Sigmoid colon (tissue), 7 donors: ENCODE results near the gene TMEFF2. TPM values are rescaled to one million over a fixed set of nuclear protein-coding genes. Genes with fewer than 3 reads are reported as not detected.

Experiments
- DNase-seq: peaks from one replicate; pipeline ENCODE4 v3.0.0-alpha.2; 2019
- H3K27ac ChIP-seq, 4 donors: fragments of 200-600 bp; sonication (generic); one replicate each; pipeline ENCODE4 v1.5.1; 2016 to 2019; ENCODE audit warnings: mild to moderate bottlenecking in 1 of 4
- H3K27me3 ChIP-seq, 3 donors: fragments of 200-600 bp; sonication (generic); one replicate each; pipeline ENCODE4 v1.5.1; 2019; ENCODE audit warnings: mild to moderate bottlenecking in 1 of 3
- H3K36me3 ChIP-seq, 4 donors: fragments of 200-600 bp; sonication (generic); one replicate each; pipeline ENCODE4 v1.5.1; 2016 to 2019
- H3K4me1 ChIP-seq, 4 donors: fragments of 200-600 bp; sonication (generic); one replicate each; pipeline ENCODE4 v1.5.1; 2017 to 2019
- H3K4me3 ChIP-seq, 4 donors: fragments of 200-600 bp; sonication (generic); one replicate each; pipeline ENCODE4 v1.5.1; 2017 to 2019; ENCODE audit warnings: mild to moderate bottlenecking in 2 of 4, moderate library complexity in 1 of 4
- H3K9me3 ChIP-seq, 4 donors: fragments of 200-600 bp in 3 of 4; sonication (generic) in 3 of 4; one replicate each; pipeline versions ENCODE4 v1.5.1 to v1.6.1; 2013 to 2019
- EP300 ChIP-seq, 4 donors: sonication (generic); formaldehyde crosslinking; IDR thresholded peaks; one replicate each; pipeline ENCODE4 v1.6.1; 2017; ENCODE audit warnings: antibody characterized with exemption in 4 of 4
- POLR2A ChIP-seq, 2 donors: fragments of 450-650 bp; IDR thresholded peaks; one replicate each; pipeline ENCODE4 v1.6.1; 2016; ENCODE audit warnings: antibody characterized with exemption in 2 of 2, mild to moderate bottlenecking in 2 of 2, moderate library complexity in 2 of 2
- POLR2AphosphoS5 ChIP-seq, 4 donors: sonication (generic); formaldehyde crosslinking; IDR thresholded peaks; one replicate each; pipeline ENCODE4 v1.6.1; 2017; ENCODE audit warnings: antibody characterized with exemption in 4 of 4
- WGBS, 2 donors: extraction: QIAGEN DNeasy Blood & Tissue Kit; methylation state at CpG; one replicate each; pipeline ENCODE4 v1.1.7; 2013; 5-methylcytosine and 5-hydroxymethylcytosine counted together
- intact Hi-C: fragments of 100-400 bp; cut with DNase I; formaldehyde crosslinking; loops from one replicate; pipeline ENCODE4 v1.15.1; 2023
- polyA plus RNA-seq, 3 donors: library from polyadenylated mRNA; stranded (reverse); fragments of 200-250 nt; gene quantifications; one replicate each; pipeline ENCODE4 v1.2.3, GENCODE V29; 2013
- total RNA-seq, 4 donors: library from RNA; depleted of rRNA; stranded (reverse); fragments of >200 nt; gene quantifications; one replicate each; pipeline ENCODE4 v1.1.0, GENCODE V29; 2016
- TF ChIP-seq, protein P1 (sequence below), 4 experiments: fragments of 450-650 bp in 3 of 4; fragments of 200-600 bp in 1 of 4; IDR thresholded peaks; one replicate each; pipeline ENCODE4 v1.5.1; 2016 to 2019; ENCODE audit warnings: antibody characterized with exemption in 4 of 4, mild to moderate bottlenecking in 3 of 4, moderate library complexity in 2 of 4
- donor health status: healthy with polysubstance abuse.
- donor health status: Bipolar disorder and iron deficiency.
- donor health status: healthy.

The TMEFF2 gene
- total and polyA plus RNA-seq, 7 donors, result 0.16 to 1.4 (median 0.32) TPM; not detected in 1

DNA sequence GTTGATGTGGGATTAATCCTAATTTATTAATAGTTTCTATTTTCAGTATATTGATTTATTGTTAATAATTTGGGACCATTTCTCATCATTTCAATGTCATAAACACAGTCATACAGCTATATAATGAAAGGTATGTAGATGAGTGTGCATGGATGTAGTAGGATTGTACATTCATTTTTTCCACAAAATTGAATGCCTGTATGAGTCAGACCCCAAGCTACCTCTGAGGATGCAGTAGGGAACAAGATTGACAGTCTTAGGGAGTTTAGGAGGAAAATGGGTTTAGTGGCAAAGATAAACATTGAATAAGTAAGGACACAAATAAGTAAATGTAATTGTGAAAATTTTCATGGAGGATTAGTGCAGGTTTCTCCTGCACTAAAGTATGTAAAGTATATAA lies 14.1 kb upstream of the TMEFF2 start:
- TF ChIP-seq, protein P1, sequence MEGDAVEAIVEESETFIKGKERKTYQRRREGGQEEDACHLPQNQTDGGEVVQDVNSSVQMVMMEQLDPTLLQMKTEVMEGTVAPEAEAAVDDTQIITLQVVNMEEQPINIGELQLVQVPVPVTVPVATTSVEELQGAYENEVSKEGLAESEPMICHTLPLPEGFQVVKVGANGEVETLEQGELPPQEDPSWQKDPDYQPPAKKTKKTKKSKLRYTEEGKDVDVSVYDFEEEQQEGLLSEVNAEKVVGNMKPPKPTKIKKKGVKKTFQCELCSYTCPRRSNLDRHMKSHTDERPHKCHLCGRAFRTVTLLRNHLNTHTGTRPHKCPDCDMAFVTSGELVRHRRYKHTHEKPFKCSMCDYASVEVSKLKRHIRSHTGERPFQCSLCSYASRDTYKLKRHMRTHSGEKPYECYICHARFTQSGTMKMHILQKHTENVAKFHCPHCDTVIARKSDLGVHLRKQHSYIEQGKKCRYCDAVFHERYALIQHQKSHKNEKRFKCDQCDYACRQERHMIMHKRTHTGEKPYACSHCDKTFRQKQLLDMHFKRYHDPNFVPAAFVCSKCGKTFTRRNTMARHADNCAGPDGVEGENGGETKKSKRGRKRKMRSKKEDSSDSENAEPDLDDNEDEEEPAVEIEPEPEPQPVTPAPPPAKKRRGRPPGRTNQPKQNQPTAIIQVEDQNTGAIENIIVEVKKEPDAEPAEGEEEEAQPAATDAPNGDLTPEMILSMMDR (IDR thresholded peaks at IDR 0.05), result no peak
- TF ChIP-seq POLR2A (IDR thresholded peaks at IDR 0.05), result no peak
- no peak for TF ChIP-seq POLR2AphosphoS5 (IDR thresholded peaks at IDR 0.05)
- no peak for TF ChIP-seq EP300 (IDR thresholded peaks at IDR 0.05)
- no peaks in the 10 kb centered on the region for H3K36me3 ChIP-seq
- H3K9me3 ChIP-seq, result no peaks in the 10 kb centered on the region
- no peaks in the 10 kb centered on the region for H3K4me1 ChIP-seq
- H3K4me3 ChIP-seq, result no peak overlapping the region
- intact Hi-C loops, result no loop called here
- no peaks in the 10 kb centered on the region for H3K27me3 ChIP-seq
- no peak overlapping the region for H3K27ac ChIP-seq
- DNase-seq, result no peak

DNA sequence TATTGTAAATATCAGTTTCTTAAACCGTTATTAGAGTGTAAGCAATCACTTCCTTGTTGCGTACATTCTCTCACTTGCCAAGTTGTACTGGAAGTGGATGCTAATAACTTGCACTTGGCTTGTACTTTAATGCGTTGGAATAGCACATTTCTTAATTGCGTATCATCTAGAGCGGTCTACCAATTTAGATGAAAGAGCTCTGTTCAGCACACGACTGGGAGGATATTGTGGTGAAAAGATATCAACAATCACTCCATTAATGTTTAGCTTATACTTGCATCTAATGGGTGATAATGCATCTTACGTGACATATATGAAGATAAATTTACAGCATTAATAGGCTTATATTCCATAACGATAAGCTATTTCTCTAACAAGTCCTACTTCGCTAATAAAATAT lies 11.7 kb upstream of the TMEFF2 start:
- Histone ChIP-seq H3K36me3 (no peaks in the 10 kb centered on the region), H3K4me1 (no peaks in the 10 kb centered on the region), H3K9me3 (no peaks in the 10 kb centered on the region), H3K27ac (no peak overlapping the region), H3K27me3 (peaks cover 0 to 8% (median 0%) of the 10 kb centered on the region in 3 donors), H3K4me3 (no peak overlapping the region)
- no peak for TF ChIP-seq EP300 (IDR thresholded peaks at IDR 0.05)
- no peak for TF ChIP-seq POLR2A (IDR thresholded peaks at IDR 0.05)
- TF ChIP-seq POLR2AphosphoS5 (IDR thresholded peaks at IDR 0.05), result no peak
- TF ChIP-seq, protein P1 (IDR thresholded peaks at IDR 0.05), result no peak
- intact Hi-C loops, result no loop called here
- WGBS, 2 donors, result 84 to 88% methylated on average over 9 of the region's 9 CpGs
- DNase-seq, result no peak

DNA sequence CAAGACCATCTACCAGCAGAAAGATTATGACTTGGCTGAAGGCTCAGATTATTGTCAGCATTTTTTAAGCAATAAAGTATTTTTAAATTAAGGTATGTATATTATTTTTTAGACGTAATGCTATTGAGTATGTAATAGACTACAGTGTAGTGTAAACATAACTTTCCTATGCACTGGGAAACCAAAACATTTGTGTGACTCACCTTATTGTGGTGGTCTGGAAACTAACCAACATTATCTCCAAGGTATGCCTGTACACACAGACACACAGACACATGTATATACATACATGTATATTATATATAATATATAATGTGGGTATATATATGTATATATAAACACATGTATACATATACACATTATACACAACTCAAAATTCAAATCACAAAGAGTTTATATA lies 9.1 kb upstream of the TMEFF2 start:
- H3K4me1 ChIP-seq, result no peaks in the 10 kb centered on the region
- H3K9me3 ChIP-seq, result no peaks in the 10 kb centered on the region
- peaks cover 2 to 34% (median 15%) of the 10 kb centered on the region in 3 donors for H3K27me3 ChIP-seq
- intact Hi-C loops, result no loop called here
- WGBS, 2 donors, result 85 to 87% methylated on average over 1 of the region's 1 CpG
- H3K4me3 ChIP-seq, result no peak overlapping the region
- no peaks in the 10 kb centered on the region for H3K36me3 ChIP-seq
- H3K27ac ChIP-seq, result no peak overlapping the region
- TF ChIP-seq POLR2A (IDR thresholded peaks at IDR 0.05) (no peak), EP300 (IDR thresholded peaks at IDR 0.05) (no peak), POLR2AphosphoS5 (IDR thresholded peaks at IDR 0.05) (no peak)
- TF ChIP-seq, protein P1 (IDR thresholded peaks at IDR 0.05), result no peak
- no peak for DNase-seq

DNA sequence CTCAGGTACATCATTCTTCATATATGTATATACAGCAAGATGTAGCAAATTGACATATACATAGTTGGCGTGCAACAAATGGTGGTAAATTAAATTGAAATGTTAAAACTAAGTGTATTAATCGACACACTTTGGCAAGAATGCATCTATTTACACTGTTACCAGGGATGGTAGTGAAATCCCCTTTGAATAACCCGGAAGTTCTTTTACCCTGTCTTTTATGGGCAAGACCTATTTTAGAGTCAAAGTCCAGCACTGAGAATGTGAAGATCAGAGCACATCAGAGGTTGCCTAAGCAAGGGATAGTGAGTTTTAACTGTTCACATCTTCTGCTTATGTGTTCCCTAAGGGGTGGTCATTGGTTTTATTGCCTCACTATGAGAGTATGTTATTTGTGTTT lies 7.6 kb upstream of the TMEFF2 start:
- peaks cover 10 to 49% (median 29%) of the 10 kb centered on the region in 3 donors for H3K27me3 ChIP-seq
- H3K9me3 ChIP-seq, result no peaks in the 10 kb centered on the region
- intact Hi-C loops, result no loop called here
- no peak for DNase-seq
- WGBS, 2 donors, result 70 to 85% methylated on average over 3 of the region's 3 CpGs
- no peak for TF ChIP-seq POLR2A (IDR thresholded peaks at IDR 0.05)
- TF ChIP-seq, protein P1 (IDR thresholded peaks at IDR 0.05), result no peak
- no peak for TF ChIP-seq POLR2AphosphoS5 (IDR thresholded peaks at IDR 0.05)
- no peak for TF ChIP-seq EP300 (IDR thresholded peaks at IDR 0.05)
- no peak overlapping the region for H3K27ac ChIP-seq
- H3K36me3 ChIP-seq, result no peaks in the 10 kb centered on the region
- no peak overlapping the region for H3K4me3 ChIP-seq
- H3K4me1 ChIP-seq, result no peaks in the 10 kb centered on the region

DNA sequence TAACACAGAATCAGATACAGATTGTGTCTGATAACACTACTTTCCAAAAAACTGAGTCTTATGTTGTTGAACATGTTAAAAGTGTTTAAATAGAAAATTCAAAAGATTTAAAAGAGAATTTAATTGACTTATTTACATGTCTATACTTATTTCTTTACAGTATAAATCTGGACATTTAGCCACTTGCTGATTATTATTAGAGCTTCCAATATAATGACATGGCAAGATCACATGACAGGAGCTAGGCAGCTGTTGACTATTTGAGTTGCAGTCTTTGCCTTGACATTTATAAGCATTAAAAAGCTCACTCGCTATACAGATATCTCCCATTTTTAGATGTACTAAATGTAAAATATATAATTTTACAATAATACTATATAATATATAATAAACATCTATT lies 6.4 kb upstream of the TMEFF2 start:
- Histone ChIP-seq H3K4me1 (peaks cover 0 to 8% (median 6%) of the 10 kb centered on the region in 4 donors), H3K27ac (no peak overlapping the region), H3K4me3 (no peak overlapping the region), H3K27me3 (peaks cover 23 to 61% (median 41%) of the 10 kb centered on the region in 3 donors), H3K36me3 (no peaks in the 10 kb centered on the region), H3K9me3 (no peaks in the 10 kb centered on the region)
- WGBS, 2 donors, result 91 to 92% methylated on average over 1 of the region's 1 CpG
- TF ChIP-seq POLR2AphosphoS5 (IDR thresholded peaks at IDR 0.05) (no peak), EP300 (IDR thresholded peaks at IDR 0.05) (no peak), POLR2A (IDR thresholded peaks at IDR 0.05) (no peak)
- TF ChIP-seq, protein P1 (IDR thresholded peaks at IDR 0.05), result no peak
- intact Hi-C loops, result no loop called here
- no peak for DNase-seq
